HCT116 (cell line): ENCODE results near the gene COPS8. TPM values are rescaled to one million over a fixed set of nuclear protein-coding genes. Genes with fewer than 3 reads are reported as not detected.

Experiments
- ATAC-seq: fragments of 200-7000 bp; cut with Tn5 transposase; 2 replicates; pipeline ENCODE4 v1.9.1; 2020; ENCODE audit warnings: mild to moderate bottlenecking, moderate library complexity
- BruUV-seq: library from RNA; stranded (reverse); fragments of 400-500 nt; replicated peaks from 2 replicates; lab custom pipeline; 2021; lab: Mats Ljungman, UMichigan
- CTCF ChIA-PET: fragments of 300-600 bp; sonication (Branson Sonifier 250); formaldehyde crosslinking; loops from one replicate; lab custom pipeline; 2021; ENCODE audit warnings: antibody characterized with exemption; lab: Charles Lee
- POLR2A ChIA-PET: fragments of 300-600, 350-600 bp; sonication (Branson Sonifier 250); formaldehyde crosslinking; loops from one replicate; lab custom pipeline; 2021; ENCODE audit warnings: antibody characterized with exemption; lab: Charles Lee
- RAD21 ChIA-PET, 2 experiments: fragments of 300-600 bp; sonication (Branson Sonifier 250); formaldehyde crosslinking; loops; one replicate each; lab custom pipeline; 2023; ENCODE audit warnings: low total read pairs in 2 of 2; ENCODE audit not compliant: uncharacterized antibody in 2 of 2, unreplicated experiment in 2 of 2, low non-redundant PET in 1 of 2; lab: Charles Lee
- DNase-seq: peaks from one replicate; pipeline ENCODE4 v3.0.0-alpha.2; 2010; ENCODE audit warnings: low read depth, low spot score
- H2AFZ ChIP-seq: fragments of 200-600 bp; shearing (Covaris generic), sonication (generic); 2 replicates; pipeline ENCODE4 v1.6.1; 2017; ENCODE audit warnings: low read depth, mixed run types, mixed read lengths, antibody characterized with exemption, low read length; ENCODE audit not compliant: poor library complexity, severe bottlenecking
- H3K27ac ChIP-seq: 2 replicates; pipeline ENCODE4 v1.5.1; 2012; ENCODE audit warnings: low read depth, low read length
- H3K27me3 ChIP-seq: fragments of 200-600 bp; sonication (generic); 2 replicates; pipeline ENCODE4 v1.6.1; 2016; ENCODE audit warnings: mixed run types, low read length, mixed read lengths; ENCODE audit not compliant: insufficient read depth
- H3K36me3 ChIP-seq, 2 experiments: fragments of 200-500 bp in 1 of 2; fragments of 200-600 bp in 1 of 2; sonication (Bioruptor generic) in 1 of 2; sonication (generic) in 1 of 2; 2 replicates each; pipeline versions ENCODE4 v1.5.1 to v1.6.1; 2014 to 2016; ENCODE audit warnings: low read length in 2 of 2, inconsistent platforms in 1 of 2, mixed read lengths in 1 of 2, mixed run types in 1 of 2; ENCODE audit not compliant: insufficient read depth in 2 of 2, control insufficient read depth in 1 of 2
- H3K4me1 ChIP-seq, 2 experiments: fragments of 200-600 bp in 1 of 2; sonication (generic) in 1 of 2; 2 replicates each; pipeline versions ENCODE4 v1.5.1 to v1.6.1; 2012 to 2017; ENCODE audit warnings: low read length in 2 of 2, inconsistent platforms in 1 of 2, mild to moderate bottlenecking in 1 of 2, mixed read lengths in 1 of 2, mixed run types in 1 of 2, moderate library complexity in 1 of 2; ENCODE audit not compliant: insufficient read depth in 2 of 2, control insufficient read depth in 1 of 2
- H3K4me2 ChIP-seq: fragments of 200-600 bp; sonication (generic); 2 replicates; pipeline ENCODE4 v1.6.1; 2017; ENCODE audit warnings: mixed run types, low read length, mixed read lengths
- H3K4me3 ChIP-seq, 2 experiments: fragments of 200-600 bp in 1 of 2; sonication (generic) in 1 of 2; replicated peaks in 1 of 2; 2 replicates each; pipeline ENCODE4 v1.5.1; 2011 to 2016; ENCODE audit warnings: low read length in 2 of 2, control low read depth in 1 of 2, low read depth in 1 of 2, mild to moderate bottlenecking in 1 of 2, mixed read lengths in 1 of 2, mixed run types in 1 of 2
- H3K79me2 ChIP-seq: fragments of 200-600 bp; sonication (generic); 2 replicates; pipeline ENCODE4 v1.6.1; 2017; ENCODE audit warnings: mild to moderate bottlenecking, mixed run types, low read length, moderate library complexity, mixed read lengths; ENCODE audit not compliant: insufficient read depth
- H3K9ac ChIP-seq: fragments of 200-600 bp; sonication (generic); 2 replicates; pipeline ENCODE4 v1.6.1; 2016; ENCODE audit warnings: low read length, mixed read lengths
- H3K9me2 ChIP-seq: fragments of 200-600 bp; sonication (generic), shearing (Covaris generic); 2 replicates; pipeline ENCODE4 v1.6.1; 2017; ENCODE audit warnings: mixed run types, mild to moderate bottlenecking, moderate library complexity; ENCODE audit not compliant: insufficient read depth
- H3K9me3 ChIP-seq, 2 experiments: fragments of 200-500 bp in 1 of 2; fragments of 200-600 bp in 1 of 2; sonication (Bioruptor generic) in 1 of 2; sonication (generic) in 1 of 2; 2 replicates each; pipeline ENCODE4 v1.6.1; 2014 to 2017; ENCODE audit warnings: low read length in 2 of 2, mixed read lengths in 2 of 2, inconsistent platforms in 1 of 2, low read depth in 1 of 2, mild to moderate bottlenecking in 1 of 2, mixed run types in 1 of 2, moderate library complexity in 1 of 2; ENCODE audit not compliant: control insufficient read depth in 1 of 2, insufficient read depth in 1 of 2
- H4K20me1 ChIP-seq: fragments of 200-600 bp; sonication (generic), shearing (Covaris generic); 2 replicates; pipeline ENCODE4 v1.6.1; 2017; ENCODE audit warnings: mixed run types, mild to moderate bottlenecking, moderate library complexity; ENCODE audit not compliant: insufficient read depth
- CBX3 ChIP-seq: IDR thresholded peaks from 2 replicates; pipeline ENCODE4 v1.6.1; 2012; ENCODE audit warnings: low read depth
- CTCF ChIP-seq, 3 experiments: fragments of 200-600 bp in 1 of 3; sonication (generic) in 1 of 3; IDR thresholded peaks in 2 of 3; conservative IDR thresholded peaks in 1 of 3; 2 replicates each; pipeline ENCODE4 v1.5.1; 2012 to 2017; ENCODE audit warnings: low read depth in 2 of 3, low read length in 2 of 3, antibody characterized with exemption in 1 of 3, borderline replicate concordance in 1 of 3, control low read depth in 1 of 3, mild to moderate bottlenecking in 1 of 3, mixed read lengths in 1 of 3, mixed run types in 1 of 3, moderate library complexity in 1 of 3; ENCODE audit not compliant: insufficient read depth in 1 of 3
- EGR1 ChIP-seq: IDR thresholded peaks from 2 replicates; pipeline ENCODE4 v1.6.1; 2012; ENCODE audit warnings: low read depth
- ELF1 ChIP-seq: IDR thresholded peaks from 2 replicates; pipeline ENCODE4 v1.6.1; 2012; ENCODE audit warnings: low read depth, borderline replicate concordance
- EZH2phosphoT487 ChIP-seq: fragments of 200-600 bp; IDR thresholded peaks from 2 replicates; pipeline ENCODE4 v1.6.1; 2018; ENCODE audit warnings: antibody characterized with exemption, borderline replicate concordance
- FOSL1 ChIP-seq: IDR thresholded peaks from 2 replicates; pipeline ENCODE4 v1.6.1; 2012; ENCODE audit warnings: low read depth
- POLR2A ChIP-seq: IDR thresholded peaks from 2 replicates; pipeline ENCODE4 v1.7.0; 2011; ENCODE audit warnings: borderline replicate concordance; ENCODE audit not compliant: insufficient read depth, insufficient read length; ENCODE audit errors: extremely low read depth
- POLR2AphosphoS5 ChIP-seq: IDR thresholded peaks from 2 replicates; pipeline ENCODE4 v1.6.1; 2011; ENCODE audit warnings: mild to moderate bottlenecking, low read depth, low read length, moderate library complexity
- RAD21 ChIP-seq: IDR thresholded peaks from 2 replicates; pipeline ENCODE4 v1.6.1; 2012; ENCODE audit warnings: low read depth, mild to moderate bottlenecking
- SRF ChIP-seq: IDR thresholded peaks from 2 replicates; pipeline ENCODE4 v1.6.1; 2012; ENCODE audit warnings: low read depth
- TCF7L2 ChIP-seq: IDR thresholded peaks from 2 replicates; pipeline ENCODE4 v1.7.0; 2011; ENCODE audit warnings: borderline replicate concordance, inconsistent platforms; ENCODE audit not compliant: insufficient read depth, insufficient read length; ENCODE audit errors: extremely low read depth
- YY1 ChIP-seq: IDR thresholded peaks from 2 replicates; pipeline ENCODE4 v1.6.1; 2011; ENCODE audit warnings: low read length, low read depth, moderate library complexity, mild to moderate bottlenecking; ENCODE audit not compliant: insufficient replicate concordance; ENCODE audit errors: extremely low read depth
- intact Hi-C: fragments of 100-400 bp; cut with micrococcal nuclease; formaldehyde crosslinking; loops from 2 replicates; pipeline ENCODE4 v1.10.0; 2022
- total RNA-seq: library from RNA; stranded (reverse); gene quantifications from one replicate; pipeline ENCODE4 v1.2.1, GENCODE V29; 2021; ENCODE audit not compliant: unreplicated experiment
- TF ChIP-seq, protein P1 (sequence below): IDR thresholded peaks from 2 replicates; pipeline ENCODE4 v1.6.1; 2012

COPS8 gene
- total RNA-seq, 1 experiment from 2014 or later, result 42.2 TPM

GRCh38 chr2:237085248-237086221 is at the start of gene COPS8 (continued):
- TF ChIP-seq CBX3, result peak; percentile 97

DNA sequence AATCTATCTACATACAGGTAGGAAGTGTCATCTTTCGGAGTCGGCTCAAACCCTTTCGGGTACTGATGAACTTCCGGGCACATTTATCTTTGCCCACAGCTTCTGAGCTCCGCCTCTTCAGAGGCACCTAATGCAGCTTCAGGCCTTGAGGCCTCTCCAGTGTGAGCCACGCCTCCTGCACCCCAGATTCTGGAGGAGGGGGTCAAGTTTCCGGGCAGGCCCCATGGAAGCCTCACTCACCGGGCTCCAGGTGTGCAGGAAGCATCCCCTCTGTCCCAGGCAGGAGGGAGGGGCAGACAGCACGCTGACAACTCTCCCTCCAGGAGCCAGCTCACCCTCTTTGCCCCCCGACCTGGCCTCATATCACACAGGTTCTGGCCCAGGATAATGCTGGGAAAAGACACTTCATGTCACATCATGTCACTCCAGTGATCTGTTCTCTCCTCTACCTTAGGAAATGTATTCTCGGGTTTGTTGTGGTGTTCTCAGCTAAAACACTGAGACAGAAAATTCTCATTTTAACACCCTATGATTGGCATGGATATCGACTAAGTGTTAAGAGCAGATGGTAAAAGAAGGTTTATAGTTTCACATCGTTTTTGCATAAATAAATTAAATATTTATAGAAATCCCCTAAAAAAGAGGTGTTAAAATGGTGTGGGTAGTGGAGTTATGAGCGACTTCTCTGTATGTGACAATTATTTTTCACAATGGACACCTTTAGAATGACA is 46.2 kb upstream of the COPS8 start:
- Histone ChIP-seq H3K36me3 (no peaks in the 10 kb centered on the region), H3K9me3 (no peaks in the 10 kb centered on the region), H3K9me2 (no peaks in the 10 kb centered on the region; the same call in 1 of the 2 replicates), H3K4me3 (no peak overlapping the region), H4K20me1 (no peaks in the 10 kb centered on the region), H3K79me2 (no peaks in the 10 kb centered on the region), H2AFZ (no peak overlapping the region), H3K4me2 (no peak overlapping the region), H3K9ac (no peak overlapping the region), H3K27ac (no peak overlapping the region), H3K27me3 (0 out of 2 replicates have a peak, but pooled peaks cover 16% of the 10 kb centered on the region)
- ATAC-seq, result no peak
- intact Hi-C loops, result no loop called here
- no peak for DNase-seq
- POLR2A ChIA-PET, result no interaction called here
- RAD21 ChIA-PET, result no interaction called here
- CTCF ChIA-PET, result no interaction called here
- TF ChIP-seq RAD21, result no peak
- no peak for TF ChIP-seq POLR2A
- TF ChIP-seq CTCF (IDR thresholded peaks at IDR 0.05 in 2 of 3, conservative IDR thresholded peaks at IDR 0.05 in 1 of 3; ENCODE audit: borderline replicate concordance in 1 of 3, insufficient read depth in 1 of 3, low read depth in 2 of 3, low read length in 2 of 3), result no peak
- no peak for TF ChIP-seq FOSL1
- no peak for TF ChIP-seq SRF
- TF ChIP-seq, protein P1, sequence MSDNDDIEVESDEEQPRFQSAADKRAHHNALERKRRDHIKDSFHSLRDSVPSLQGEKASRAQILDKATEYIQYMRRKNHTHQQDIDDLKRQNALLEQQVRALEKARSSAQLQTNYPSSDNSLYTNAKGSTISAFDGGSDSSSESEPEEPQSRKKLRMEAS, result no peak
- no peak for TF ChIP-seq TCF7L2
- no peak for TF ChIP-seq CBX3
- TF ChIP-seq ELF1, result no peak
- no peak for TF ChIP-seq EZH2phosphoT487
- TF ChIP-seq YY1, result no peak
- no peak for TF ChIP-seq POLR2AphosphoS5
- TF ChIP-seq EGR1, result no peak
- TF ChIP-seq, all 23 proteins: peak for 0
- BruUV-seq, result no TSS peak
- no peaks in the 10 kb centered on the region for H3K4me1 ChIP-seq
